GM12873 (cell line): Measurements from ENCODE around the gene MRPL4.

Experiments
- TF ChIP-seq, protein P1 (sequence below): IDR thresholded peaks from 2 replicates; pipeline ENCODE4 v1.5.1; 2012; ENCODE audit warnings: low read depth, mild to moderate bottlenecking, moderate library complexity, low read length, control low read depth; ENCODE audit not compliant: insufficient read depth; ENCODE audit errors: missing control alignments

MRPL4 gene

DNA sequence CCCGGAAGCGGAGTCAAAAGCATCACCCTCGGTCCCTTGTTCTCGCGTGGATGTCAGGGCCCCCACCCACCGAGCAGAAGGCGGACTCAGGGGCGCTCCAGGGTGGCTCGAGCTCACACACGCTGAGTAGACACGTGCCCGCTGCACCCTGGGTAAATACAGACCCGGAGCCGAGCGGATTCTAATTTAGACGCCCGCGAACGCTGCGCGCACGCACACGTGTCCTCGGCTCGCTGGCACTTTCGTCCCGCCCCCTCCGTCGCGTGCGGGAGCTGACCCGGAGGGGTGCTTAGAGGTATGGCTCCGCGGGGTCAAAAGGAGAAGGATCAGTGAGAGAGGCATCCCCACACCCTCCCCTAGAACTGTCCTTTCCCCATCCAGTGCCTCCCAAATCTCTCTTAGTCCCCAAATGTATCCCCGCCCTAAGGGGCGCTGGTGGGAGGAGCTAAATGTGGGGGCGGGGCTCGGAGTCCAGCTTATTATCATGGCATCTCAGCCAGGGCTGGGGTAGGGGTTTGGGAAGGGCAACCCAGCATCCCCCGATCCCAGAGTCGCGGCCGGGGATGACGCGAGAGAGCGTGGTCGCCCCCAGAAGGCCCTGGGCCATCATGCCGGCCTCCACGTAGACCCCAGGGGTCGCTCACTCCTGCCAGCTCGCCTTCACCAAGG is 37.3 kb downstream of the MRPL4 start:
- TF ChIP-seq, protein P1, sequence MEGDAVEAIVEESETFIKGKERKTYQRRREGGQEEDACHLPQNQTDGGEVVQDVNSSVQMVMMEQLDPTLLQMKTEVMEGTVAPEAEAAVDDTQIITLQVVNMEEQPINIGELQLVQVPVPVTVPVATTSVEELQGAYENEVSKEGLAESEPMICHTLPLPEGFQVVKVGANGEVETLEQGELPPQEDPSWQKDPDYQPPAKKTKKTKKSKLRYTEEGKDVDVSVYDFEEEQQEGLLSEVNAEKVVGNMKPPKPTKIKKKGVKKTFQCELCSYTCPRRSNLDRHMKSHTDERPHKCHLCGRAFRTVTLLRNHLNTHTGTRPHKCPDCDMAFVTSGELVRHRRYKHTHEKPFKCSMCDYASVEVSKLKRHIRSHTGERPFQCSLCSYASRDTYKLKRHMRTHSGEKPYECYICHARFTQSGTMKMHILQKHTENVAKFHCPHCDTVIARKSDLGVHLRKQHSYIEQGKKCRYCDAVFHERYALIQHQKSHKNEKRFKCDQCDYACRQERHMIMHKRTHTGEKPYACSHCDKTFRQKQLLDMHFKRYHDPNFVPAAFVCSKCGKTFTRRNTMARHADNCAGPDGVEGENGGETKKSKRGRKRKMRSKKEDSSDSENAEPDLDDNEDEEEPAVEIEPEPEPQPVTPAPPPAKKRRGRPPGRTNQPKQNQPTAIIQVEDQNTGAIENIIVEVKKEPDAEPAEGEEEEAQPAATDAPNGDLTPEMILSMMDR = no peak

DNA sequence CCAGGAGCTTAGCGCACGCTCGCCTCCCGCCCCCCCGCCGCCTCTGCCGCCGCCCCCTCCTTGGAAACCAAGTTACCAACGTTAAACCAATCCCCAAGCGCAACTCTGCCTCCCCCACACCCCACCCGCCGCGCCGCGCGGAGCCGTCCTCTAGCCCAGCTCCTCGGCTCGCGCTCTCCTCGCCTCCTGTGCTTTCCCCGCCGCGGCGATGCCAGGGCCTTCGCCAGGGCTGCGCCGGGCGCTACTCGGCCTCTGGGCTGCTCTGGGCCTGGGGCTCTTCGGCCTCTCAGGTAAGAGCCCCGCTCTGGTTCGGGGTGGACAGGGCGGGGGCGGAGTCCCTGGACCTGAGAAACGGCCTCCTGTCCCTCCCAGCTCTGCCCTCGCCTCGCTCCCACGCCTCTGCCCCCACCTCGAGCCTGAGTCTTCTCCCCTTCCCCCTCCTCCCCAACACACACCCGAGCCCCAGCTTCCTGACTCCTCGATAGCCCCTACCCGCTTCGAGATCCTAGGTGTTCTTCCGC is 37.9 kb downstream of the MRPL4 start, which contains the start of gene ICAM5:
TSS of gene ICAM5 (plus strand) at position 117 of the 521 bp plus-strand sequence. CDS start at position 209, 92 bp downstream.
- TF ChIP-seq, protein P1 = no peak

DNA sequence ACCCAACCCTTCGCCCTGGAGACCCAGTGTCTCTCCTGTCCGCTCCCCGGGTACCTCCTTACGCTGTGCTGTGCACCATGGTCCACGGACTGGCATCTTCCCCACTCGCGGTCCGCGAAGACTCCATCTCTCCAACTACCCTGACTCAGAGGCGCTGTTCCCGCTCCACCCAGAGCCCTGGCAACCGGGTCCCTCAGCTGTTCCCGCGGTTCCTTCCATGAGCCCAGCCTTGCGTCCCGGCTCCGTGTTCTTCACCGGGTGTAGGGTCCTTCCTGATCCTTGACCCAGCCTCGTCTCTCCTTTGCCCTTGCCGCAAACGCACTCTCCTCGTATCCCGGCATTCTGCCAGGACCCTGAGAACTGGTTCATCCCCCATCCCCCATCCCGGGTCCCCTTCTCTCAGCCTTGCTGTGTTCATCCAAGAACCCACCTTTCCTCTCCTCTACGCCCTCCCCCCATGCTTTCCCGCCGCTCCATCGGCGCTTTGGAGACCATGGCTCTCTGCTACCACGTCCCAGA is 38.4 kb downstream of the MRPL4 start:
- TF ChIP-seq, protein P1 = no peak

- TF ChIP-seq, protein P1 = no peak
Observed at GRCh38 chr19:10290876-10291553, 39.0 kb downstream of the MRPL4 start.

- TF ChIP-seq, protein P1 = no peak
Observed at GRCh38 chr19:10291554-10292205, 39.7 kb downstream of the MRPL4 start.

GRCh38 chr19:10292206-10292788 is 40.3 kb downstream of the MRPL4 start:
- TF ChIP-seq, protein P1 = no peak
